SK-MEL-5 (cell line): ENCODE results near the gene MEF2C. TPM values are rescaled to one million over a fixed set of nuclear protein-coding genes. Genes with fewer than 3 reads are reported as not detected.
"Not testable (repeated sequence)": the region's sequence is repeated elsewhere in the genome, so short reads cannot be mapped to it uniquely, and the experiment has no call there.

Experiments
- DNase-seq: peaks from one replicate; pipeline ENCODE4 v3.0.0-alpha.2; 2016; ENCODE audit warnings: low read depth, low spot score
- in situ Hi-C: cut with HindIII; loops from 2 replicates; pipeline ENCODE4 v1.10.0; 2016; ENCODE audit warnings: low sequenced_read_pairs, high pct_unique_total_duplicates, low pct_unique_long_range_greater_than_20kb
- polyA plus RNA-seq, 2 experiments: library from polyadenylated mRNA; depleted of rRNA; stranded (reverse); fragments of >200 nt; gene quantifications; 2 replicates each; pipeline ENCODE4 v1.2.3, GENCODE V29; 2015
- total RNA-seq: library from RNA; depleted of rRNA; stranded (reverse); fragments of >200 nt; shearing (Covaris generic); gene quantifications from 2 replicates; pipeline ENCODE4 v1.2.3, GENCODE V29; 2014; rRNA removed

Gene MEF2C
- total RNA-seq, result 34.2 and 35.1 TPM in 2 replicates
- 18.1 and 18.3 TPM in 2 replicates for polyA plus RNA-seq (2015; cell fraction: cytosol; rRNA removed)
- polyA plus RNA-seq (2015; cell fraction: nucleus; rRNA removed), result 12.2 and 16.3 TPM in 2 replicates

DNA sequence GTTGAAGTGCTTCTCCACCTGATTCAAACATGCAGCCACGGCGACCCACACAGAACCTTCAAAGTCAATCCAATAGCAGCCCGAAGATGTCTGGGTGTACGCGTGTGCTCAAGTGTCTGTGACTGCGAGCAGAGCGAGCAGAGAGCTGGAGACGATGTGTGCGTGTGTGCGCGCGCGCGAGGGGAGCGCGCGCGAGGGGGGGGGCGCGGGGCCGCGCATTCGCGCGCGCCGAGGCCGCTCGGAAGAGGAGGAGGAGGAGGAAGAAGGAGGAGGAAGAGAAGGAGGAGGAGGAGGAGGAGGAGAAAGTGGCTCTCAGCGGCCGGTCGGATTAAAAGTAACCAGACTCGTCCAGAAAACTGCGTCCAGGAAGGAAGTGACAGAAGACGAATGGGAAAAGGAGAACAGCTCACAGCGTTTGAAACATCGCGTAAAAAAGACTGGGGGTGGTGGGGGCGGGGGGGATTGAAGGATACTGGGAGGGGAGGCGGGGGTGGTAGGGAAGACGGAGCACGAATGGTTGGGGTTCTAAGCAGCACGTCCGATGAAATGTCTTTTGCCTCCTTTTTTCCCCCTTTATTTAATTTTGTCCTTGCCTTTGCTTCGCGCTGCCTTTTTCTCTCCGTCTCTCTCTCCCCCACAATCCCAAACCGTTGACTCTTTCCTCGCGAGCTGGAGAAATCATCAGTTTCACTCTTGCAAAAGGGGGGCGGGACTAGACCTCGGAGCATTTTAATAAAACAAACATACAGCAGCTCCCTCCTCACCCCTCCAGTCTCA is at the start of gene MEF2C:
MEF2C (minus strand) TSS at position 126 of the 777 bp plus-strand sequence. CDS start 59,396 bp downstream, outside the sequence.
- DNase-seq, result peak; percentile 86
- in situ Hi-C loops, result no loop called here

DNA sequence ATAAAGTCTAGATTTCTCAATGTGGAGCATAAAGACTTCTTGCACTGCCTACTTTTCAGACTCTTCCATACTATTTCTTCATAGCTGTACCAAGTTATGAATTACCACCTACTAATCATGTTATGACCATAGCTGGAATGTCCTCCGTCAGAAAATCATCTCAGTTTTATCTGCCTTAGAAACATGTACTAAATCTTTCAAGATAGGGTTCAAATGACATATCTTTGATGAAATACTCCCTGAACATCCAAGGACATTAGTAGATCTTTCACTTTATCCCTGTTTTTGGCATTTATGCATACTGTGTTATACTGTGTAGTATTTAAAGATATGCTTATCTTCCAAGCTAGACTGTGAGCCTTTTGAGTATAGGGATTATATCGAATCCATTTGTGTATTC is 49.6 kb upstream of the MEF2C start:
- DNase-seq, result no peak
- in situ Hi-C loops, result no loop called here

DNA sequence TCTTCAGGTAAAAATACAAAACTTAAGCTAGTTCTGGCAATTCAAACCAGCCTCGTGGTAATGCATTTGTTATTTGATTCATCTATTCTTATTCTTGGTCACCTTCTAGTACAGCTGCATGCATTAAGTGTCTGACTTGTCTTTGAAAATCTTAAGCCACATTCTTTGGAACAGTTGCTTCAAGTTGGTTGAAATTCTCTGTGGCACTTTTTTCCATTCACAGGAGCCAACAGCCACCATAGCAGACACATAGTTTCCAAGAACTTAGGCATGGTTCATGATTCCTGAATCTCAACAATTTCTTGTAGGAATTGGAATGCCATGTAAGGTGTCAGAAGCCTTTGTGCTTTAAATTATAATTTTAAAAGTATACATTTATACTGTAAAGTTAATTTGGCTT is 47.4 kb upstream of the MEF2C start:
- no peak for DNase-seq
- in situ Hi-C loops, result no loop called here

DNA sequence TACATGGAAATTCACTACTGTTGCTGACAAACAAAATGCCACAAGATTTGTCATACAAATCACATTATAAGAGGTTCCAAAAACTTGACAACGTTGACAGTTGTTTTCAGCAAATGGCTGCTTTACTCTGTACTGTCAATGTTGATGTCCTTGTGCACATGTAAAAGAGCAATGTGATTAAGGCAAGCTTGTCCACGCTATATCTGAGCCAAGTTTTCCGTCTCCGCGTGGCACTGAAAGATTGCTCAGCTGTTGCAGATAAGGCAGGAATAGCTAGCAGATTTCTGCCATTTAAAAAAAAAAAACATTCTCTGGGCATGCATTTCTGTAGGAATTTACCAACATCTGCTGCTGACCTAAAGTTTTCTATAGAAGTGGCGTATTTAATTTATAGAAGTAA is 46.4 kb upstream of the MEF2C start:
- no peak for DNase-seq
- in situ Hi-C loops, result no loop called here

DNA sequence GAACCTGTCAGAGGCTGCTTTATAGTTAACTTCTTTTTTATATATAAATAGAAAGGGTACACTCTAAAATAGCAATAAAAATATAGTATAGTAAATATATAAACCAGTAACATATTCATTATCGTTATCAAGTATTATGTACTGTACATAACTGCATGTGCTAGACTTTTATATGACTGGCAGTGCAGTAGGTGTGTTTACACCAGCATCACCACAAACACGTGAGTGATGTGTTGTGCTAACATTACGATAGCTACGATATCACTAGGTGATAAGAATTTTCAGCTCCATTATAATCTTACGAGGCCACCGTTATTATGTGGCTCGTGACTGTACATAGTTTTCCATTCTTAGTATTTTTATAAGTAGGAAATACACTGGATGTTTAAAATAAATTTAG is 43.8 kb upstream of the MEF2C start:
- DNase-seq, result no peak
- in situ Hi-C loops, result no loop called here

DNA sequence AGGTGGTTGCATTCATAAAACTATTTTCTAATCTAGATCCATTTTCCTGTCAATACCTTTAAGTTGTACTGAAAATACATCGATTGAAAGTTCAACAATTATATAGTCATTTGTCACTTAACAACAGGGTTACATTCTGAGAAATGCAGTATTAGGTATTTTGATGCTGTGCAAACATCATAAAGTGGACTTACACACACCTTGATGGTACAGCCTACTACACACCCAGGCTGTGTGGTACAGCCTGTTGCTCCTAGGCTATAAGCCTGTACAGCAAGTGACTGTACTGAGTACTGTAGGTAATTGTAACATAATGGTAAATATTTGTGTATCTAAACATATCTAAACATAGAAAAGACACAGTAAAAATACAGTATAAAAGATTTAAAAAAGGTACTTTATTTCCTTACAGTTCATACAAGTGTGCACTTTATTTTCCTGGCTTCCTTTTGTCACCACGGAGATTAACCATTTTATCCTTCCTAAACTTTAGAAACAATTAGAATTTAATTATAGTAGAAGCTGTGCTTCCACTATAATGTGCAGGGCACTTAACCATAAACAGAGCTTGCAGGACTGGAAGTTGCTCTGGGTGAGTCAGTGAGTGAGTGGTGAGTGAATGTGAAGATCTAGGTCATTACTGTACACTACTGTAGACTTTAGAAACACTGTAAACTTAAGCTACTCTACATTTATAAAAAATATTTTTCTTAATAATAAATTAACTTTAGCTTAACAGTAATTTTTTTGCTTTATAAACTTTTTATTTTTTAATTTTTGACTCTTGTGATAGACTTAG is 42.9 kb upstream of the MEF2C start:
- no peak for DNase-seq
- in situ Hi-C loops, result no loop called here

DNA sequence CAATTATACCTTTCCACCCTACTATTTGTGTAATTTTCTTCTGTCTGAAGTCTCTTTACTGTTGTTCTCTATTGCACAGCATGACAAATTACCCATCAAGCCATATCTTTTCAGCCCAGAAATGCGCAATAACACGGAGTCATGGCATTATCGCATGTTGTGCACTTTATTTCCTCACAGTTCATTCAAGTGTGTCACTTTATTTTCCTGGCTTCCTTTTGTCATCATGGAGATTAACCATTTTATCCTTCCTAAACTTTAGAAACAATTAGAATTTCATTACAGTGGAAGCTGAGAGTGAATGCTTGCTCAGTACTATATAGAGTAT is 41.3 kb upstream of the MEF2C start:
- no peak for DNase-seq
- in situ Hi-C loops, result no loop called here

DNA sequence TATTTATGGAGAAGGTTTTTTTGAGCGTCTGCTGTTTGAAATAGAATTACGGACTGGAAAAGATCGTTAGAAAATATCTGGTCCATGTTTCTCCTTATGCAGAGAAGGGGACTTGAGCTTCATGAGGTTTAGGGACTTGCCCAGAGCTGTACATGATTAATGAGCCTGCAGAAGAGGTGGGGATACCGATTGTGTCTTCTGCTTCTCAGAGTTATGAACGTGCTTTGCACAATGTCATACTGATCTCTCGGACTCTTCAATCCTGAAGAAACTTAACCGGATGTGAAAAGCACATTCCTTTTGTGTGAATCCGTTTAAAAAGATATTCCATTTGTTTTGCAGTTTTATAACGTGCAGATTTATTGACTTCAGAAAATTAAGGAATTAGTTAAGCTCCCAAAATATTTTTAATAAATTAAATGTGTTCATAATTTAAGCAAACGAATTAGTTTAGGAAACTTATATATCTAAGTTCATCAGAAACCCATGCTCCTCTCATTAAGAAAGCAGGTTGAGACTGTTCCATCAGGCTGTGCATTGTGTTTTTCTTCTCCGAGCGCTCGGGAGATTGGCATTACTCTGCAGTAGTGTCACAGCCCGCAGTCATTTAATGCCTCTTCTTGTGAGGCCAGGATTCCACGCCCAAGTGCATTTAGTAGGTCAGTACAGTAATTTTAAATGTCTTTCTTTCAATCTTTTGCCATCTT is 40.8 kb upstream of the MEF2C start:
- in situ Hi-C loops, result no loop called here
- no peak for DNase-seq

DNA sequence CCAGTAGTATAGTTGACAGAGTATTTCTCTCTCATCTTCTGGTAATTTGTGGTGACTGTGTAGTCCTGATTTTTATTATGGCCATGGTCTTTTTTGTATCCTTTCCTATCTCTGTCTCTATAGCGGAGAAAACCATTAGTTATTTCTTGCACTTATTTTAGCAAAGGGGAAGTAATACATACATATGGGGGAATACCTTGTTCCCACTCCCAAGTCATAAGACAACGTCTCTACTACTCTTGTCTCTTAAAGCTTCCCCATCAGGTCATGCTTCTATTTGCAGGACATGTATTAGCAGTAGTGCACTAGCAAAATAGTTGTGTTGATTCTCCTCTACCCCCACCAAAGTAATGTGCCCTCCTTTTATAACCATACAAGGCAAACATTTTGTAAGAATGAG is 29.8 kb upstream of the MEF2C start:
- DNase-seq, in situ Hi-C loops: not testable (repeated sequence)

DNA sequence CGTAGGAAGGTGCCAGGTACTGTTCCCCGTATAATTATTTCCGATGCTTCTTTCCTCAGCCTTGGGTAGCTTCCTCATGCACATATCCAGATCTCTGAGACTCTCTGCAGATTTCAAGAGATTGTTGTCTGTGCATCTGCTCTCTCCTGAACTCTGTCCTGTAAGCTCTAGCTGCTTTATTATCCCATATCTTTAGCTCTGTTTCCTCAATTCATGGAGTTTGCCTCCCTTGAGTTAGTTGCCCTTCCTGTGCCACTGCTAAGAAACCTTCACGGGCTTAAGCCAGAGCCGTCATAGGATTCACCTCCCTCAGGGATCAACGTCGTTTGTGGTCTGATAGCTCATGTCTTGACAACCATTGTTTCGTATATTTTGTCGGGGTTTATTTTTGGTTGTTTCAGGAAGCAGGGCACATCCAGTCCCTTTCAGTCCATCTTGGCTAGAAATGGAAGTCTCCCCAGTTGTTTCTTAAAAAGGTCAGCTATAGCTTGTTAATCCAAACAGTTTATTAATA is 28.1 kb upstream of the MEF2C start:
- DNase-seq, in situ Hi-C loops: not testable (repeated sequence)

DNA sequence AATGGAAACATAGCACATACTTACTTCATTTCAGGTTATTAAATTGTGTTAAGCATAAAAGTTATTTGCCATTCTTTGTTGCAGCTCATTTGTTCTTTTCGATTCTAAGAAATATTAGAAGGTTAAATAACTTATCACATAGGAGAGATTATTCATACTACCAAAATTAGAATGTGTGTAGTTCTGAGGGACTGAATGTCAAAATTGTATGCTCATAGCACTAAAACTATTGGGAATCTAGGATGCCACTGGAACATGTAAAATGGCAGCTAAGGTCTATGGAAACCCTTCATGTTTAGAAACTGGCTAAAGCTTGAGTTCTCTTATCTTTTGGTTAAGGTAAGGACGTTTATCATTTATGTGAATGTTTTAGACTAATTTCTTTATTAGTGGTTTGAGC is 21.5 kb upstream of the MEF2C start:
- in situ Hi-C loops, DNase-seq: not testable (repeated sequence)

DNA sequence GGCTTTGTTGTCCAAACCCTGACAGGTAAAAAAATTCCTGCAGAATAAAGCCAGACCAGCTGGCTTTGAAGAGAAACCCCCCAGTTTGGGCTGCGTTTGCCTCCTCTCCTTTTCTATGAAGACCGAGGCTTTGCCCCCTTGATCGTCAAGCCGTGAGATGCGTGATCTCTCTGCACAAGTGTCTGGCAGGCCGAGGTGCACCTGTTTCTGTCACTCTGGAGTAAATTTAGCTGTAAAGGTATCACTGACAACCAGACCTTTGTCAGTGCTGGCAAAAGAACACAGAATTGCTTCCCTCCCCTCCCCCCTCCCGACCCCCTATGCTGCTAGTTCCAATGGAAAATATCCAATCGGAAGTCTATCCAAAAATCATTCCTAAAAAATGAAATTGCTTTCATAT is 21.0 kb upstream of the MEF2C start:
- in situ Hi-C loops, DNase-seq: not testable (repeated sequence)

DNA sequence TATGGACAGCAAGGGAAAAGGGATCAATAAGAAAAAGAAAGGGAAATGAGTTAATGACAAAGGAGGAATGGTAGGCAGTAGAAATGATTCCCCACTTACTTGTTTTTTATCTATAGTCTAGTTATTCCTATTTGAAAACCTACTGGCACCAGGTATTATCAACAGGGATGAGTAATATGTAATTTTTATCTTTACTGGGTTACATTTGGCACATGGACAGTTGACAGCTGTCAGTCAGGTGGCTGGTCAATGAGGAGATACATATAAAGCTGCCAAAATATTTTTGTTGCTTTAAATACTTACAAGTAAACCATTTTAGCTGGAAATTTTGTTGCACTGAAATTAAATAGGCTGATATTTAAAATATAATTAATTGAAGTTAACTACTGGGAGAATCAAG is 18.1 kb upstream of the MEF2C start:
- DNase-seq, in situ Hi-C loops: not testable (repeated sequence)

DNA sequence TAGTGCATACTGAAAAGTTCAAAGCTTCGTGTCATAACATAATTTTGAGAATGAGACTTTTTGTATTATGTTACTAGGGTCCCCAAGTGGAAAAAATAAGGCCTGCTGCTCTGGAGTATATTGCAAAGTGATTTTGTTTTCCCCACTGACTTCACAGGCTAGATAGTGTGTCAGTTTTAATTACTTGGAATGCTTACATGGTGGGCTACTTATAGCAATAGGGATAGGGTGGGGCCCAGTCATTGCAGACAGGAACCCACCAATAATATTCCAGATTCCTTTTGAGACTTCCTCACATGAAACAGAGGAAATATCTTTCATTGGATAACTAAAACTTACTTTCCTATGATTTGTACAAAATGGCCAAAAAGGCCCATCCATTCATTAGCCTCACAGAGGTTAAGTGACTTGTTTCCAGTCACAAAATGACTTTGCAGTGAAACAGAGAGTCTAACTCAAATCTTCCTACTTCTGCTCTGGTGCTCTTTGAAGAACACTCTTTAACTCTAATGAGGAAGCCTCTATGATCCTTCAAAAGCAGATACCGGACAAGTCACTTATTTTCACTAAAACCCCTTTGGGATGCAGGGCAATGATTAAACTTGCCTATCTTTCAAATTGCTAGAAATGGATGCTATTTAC is 16.2 kb upstream of the MEF2C start:
- in situ Hi-C loops, result no loop called here
- DNase-seq, result no peak

DNA sequence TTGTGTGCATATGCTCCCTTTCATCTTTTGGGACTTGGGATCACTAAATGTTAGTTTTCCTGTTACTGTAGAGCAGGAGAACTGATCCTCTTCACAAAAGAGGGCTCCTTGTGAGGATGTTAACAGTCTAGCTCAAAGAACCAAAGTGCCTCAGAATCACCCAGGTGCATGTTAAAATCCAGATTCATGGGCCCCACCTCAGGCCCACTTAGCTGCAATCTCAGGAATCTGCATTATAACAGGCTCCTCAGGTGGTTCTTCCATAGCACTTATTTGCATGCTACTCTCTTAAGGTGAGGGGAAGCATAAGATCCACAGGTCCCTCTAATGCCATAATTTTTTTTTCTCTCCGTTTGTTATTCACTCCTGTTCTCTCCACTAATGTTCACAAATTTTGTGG is 14.8 kb upstream of the MEF2C start:
- no peak for DNase-seq
- in situ Hi-C loops, result no loop called here

DNA sequence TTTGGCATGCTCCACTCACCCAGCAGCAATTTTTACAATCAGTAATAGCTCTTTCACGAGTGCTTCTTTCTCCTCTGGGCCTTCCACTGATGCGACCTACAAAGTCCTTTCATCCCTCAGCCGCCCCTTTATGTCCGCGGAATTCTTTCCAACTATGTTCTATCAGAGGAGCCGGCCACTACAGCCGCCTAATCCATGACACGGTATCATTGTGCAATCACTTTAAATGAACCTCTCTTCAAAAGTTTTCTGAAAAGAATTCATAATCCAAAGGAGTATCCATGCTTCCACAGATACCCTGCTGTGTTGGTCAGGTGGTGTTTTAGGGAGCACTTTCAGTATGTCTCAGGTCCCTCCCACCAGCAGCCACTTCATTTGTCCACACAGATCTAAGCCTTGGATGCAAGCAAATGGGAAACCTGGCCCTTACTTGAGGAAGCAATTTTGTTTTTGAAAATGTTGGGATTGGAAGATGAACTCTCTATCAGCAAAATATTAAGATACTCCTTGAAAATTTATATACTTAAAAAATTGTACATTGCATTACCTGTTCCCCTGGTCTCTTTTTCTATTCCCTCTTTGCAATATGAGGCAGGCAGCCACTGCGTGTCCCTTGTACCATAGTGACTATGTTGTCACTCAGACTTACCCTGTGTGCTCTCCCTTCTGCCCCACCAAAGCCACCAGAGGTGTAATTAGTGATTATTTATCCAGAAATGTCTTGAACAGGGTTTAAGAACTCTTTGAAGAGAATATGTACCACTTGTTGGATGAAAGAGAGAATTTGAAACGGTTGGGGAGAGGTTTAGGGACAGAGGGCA is 12.9 kb upstream of the MEF2C start:
- in situ Hi-C loops, result no loop called here
- DNase-seq, result no peak

DNA sequence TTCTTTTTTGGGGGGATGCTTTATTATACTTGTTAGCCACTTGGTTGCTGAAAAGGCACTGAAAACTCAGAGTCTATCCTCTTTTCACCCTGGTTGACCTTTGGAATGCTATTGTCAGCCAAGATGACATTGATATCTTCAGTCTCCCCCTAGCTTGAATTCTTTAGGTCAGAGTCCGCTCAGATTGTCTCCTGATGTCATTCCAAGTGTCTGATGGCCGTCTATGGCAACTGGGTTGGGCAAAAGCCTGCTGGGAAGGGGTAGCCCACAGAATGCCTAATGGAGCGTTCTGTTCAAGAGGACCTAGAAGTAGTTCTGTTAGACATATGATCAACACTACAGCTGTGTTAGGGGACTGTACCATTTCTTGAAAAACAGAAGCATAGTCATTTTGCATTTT is 9.7 kb upstream of the MEF2C start:
- in situ Hi-C loops, result no loop called here
- DNase-seq, result no peak
